ENCODE results near the gene GNB1. TPM values are rescaled to one million over a fixed set of nuclear protein-coding genes. Genes with fewer than 3 reads are reported as not detected.

The GNB1 gene
- total and polyA plus RNA-seq, 10 of the 15 experiments (the other 5 are each of a cell fraction or from before 2014, with no cell fraction given), result 23.0 to 392 (median 93.9) TPM

- no peaks in the 10 kb centered on the region for H3K27me3 ChIP-seq (replicated peaks in 1 of 2; ENCODE audit: control insufficient read depth in 2 of 2, insufficient read depth in 2 of 2, low read length in 1 of 2)
- no peak for TF ChIP-seq BCL11A (IDR thresholded peaks at IDR 0.05; ENCODE audit: low read depth, low read length)
- TF ChIP-seq SUPT20H (IDR thresholded peaks at IDR 0.05; ENCODE audit: borderline replicate concordance, control insufficient read depth, low read depth, low read length), result no peak
- TF ChIP-seq MYC (IDR thresholded peaks at IDR 0.05; ENCODE audit: insufficient read depth, insufficient read length, insufficient replicate concordance, low read length, severe bottlenecking), result no peak
- no peak overlapping the region for H3K9ac ChIP-seq (ENCODE audit: control insufficient read depth, insufficient read depth, low read length)
- H2AFZ ChIP-seq (ENCODE audit: control insufficient read depth, low read depth, low read length), result no peak overlapping the region
- peaks cover 9% of the 10 kb centered on the region for H4K20me1 ChIP-seq (ENCODE audit: control insufficient read depth, insufficient read depth)
- in situ Hi-C loops (cut with MboI), result no loop called here
- intact Hi-C loops (cut with micrococcal nuclease; ENCODE audit: unreplicated experiment), result loop anchor here (5.0 kb wide), 1 partner anchor 82 kb away; no protein-coding TSS in a partner anchor
- ChIA-PET CTCF (no interaction called here), POLR2A (no interaction called here), RAD21 (ENCODE audit: unreplicated experiment) (no interaction called here), SMC1A (ENCODE audit: uncharacterized antibody, unreplicated experiment) (no interaction called here)
- DNase-seq (ENCODE audit: low read depth, low spot score) (no peak), FAIRE-seq (no peak), ATAC-seq (no peak)
- H3K4me1 ChIP-seq (ENCODE audit: control insufficient read depth, insufficient read depth, low read length), result peaks cover 31% of the 10 kb centered on the region
- H3K79me2 ChIP-seq (ENCODE audit: control insufficient read depth, insufficient read depth, low read length), result peaks cover 39% of the 10 kb centered on the region
- H3K36me3 ChIP-seq (ENCODE audit: control insufficient read depth in 2 of 2, insufficient read depth in 2 of 2, low read length in 1 of 2), result peaks cover 12 to 33% of the 10 kb centered on the region in 2 experiments
- WGBS (ENCODE audit: insufficient coverage, insufficient replicate concordance, low lambda C conversion rate, missing lambda C conversion rate), result 80% methylated on average over 5 of the region's 5 CpGs
- no peak overlapping the region for H3K27ac ChIP-seq (ENCODE audit: control insufficient read depth, insufficient read depth)
- no peak overlapping the region for H3K4me3 ChIP-seq
- H3K9me3 ChIP-seq (replicated peaks; ENCODE audit: control insufficient read depth, insufficient read depth, low read length), result no peaks in the 10 kb centered on the region
- no TSS peak for BruUV-seq (replicated peaks)
- no peak overlapping the region for H3K4me2 ChIP-seq (ENCODE audit: control insufficient read depth, insufficient read depth)
These were observed 65.7 kb downstream of the GNB1 start for GRCh38 chr1:1825217-1825616.

GRCh38 chr1:1819762-1820161, 71.1 kb downstream of the GNB1 start:
- no peak for ATAC-seq
- no peak overlapping the region for H3K4me3 ChIP-seq
- WGBS (ENCODE audit: insufficient coverage, insufficient replicate concordance, low lambda C conversion rate, missing lambda C conversion rate), result 89% methylated on average over 6 of the region's 6 CpGs
- no peak overlapping the region for H2AFZ ChIP-seq (ENCODE audit: control insufficient read depth, low read depth, low read length)
- BruUV-seq (replicated peaks), result no TSS peak
- peaks cover 21 to 27% of the 10 kb centered on the region in 2 experiments for H3K36me3 ChIP-seq (ENCODE audit: control insufficient read depth in 2 of 2, insufficient read depth in 2 of 2, low read length in 1 of 2)
- ChIA-PET RAD21 (ENCODE audit: unreplicated experiment) (no interaction called here), CTCF (interaction anchor here (1.0 kb wide), 1 partner anchor 31 kb away, joined by 5 read pairs; no protein-coding TSS in a partner anchor), POLR2A (no interaction called here), SMC1A (ENCODE audit: uncharacterized antibody, unreplicated experiment) (interaction anchor here (1.2 to 1.5 kb wide), 3 partner anchors 9 to 40 kb away, joined by 4 to 5 read pairs (median 4); no protein-coding TSS in a partner anchor)
- in situ Hi-C loops (cut with MboI) (no loop called here), intact Hi-C loops (cut with micrococcal nuclease; ENCODE audit: unreplicated experiment) (no loop called here)
- no peak for FAIRE-seq
- no peaks in the 10 kb centered on the region for H3K9me3 ChIP-seq (replicated peaks; ENCODE audit: control insufficient read depth, insufficient read depth, low read length)
- no peak for DNase-seq (ENCODE audit: low read depth, low spot score)
- H4K20me1 ChIP-seq (ENCODE audit: control insufficient read depth, insufficient read depth), result no peaks in the 10 kb centered on the region; the same call in 1 of the 2 replicates
- no peak overlapping the region for H3K27ac ChIP-seq (ENCODE audit: control insufficient read depth, insufficient read depth)
- H3K79me2 ChIP-seq (ENCODE audit: control insufficient read depth, insufficient read depth, low read length), result peaks cover 4% of the 10 kb centered on the region
- no peaks in the 10 kb centered on the region for H3K27me3 ChIP-seq (replicated peaks in 1 of 2; ENCODE audit: control insufficient read depth in 2 of 2, insufficient read depth in 2 of 2, low read length in 1 of 2)
- H3K4me1 ChIP-seq (ENCODE audit: control insufficient read depth, insufficient read depth, low read length), result no peaks in the 10 kb centered on the region
- no peak overlapping the region for H3K9ac ChIP-seq (ENCODE audit: control insufficient read depth, insufficient read depth, low read length)
- no peak overlapping the region for H3K4me2 ChIP-seq (ENCODE audit: control insufficient read depth, insufficient read depth)
- no peak for TF ChIP-seq REST (IDR thresholded peaks at IDR 0.05; ENCODE audit: low read depth, low read length)
- TF ChIP-seq JUNB (IDR thresholded peaks at IDR 0.05), result no peak
- TF ChIP-seq SMARCA5 (IDR thresholded peaks at IDR 0.05), result no peak
- no peak for TF ChIP-seq STAT3 (IDR thresholded peaks at IDR 0.05; ENCODE audit: low read depth, low read length)
- no peak for TF ChIP-seq SREBF1 (IDR thresholded peaks at IDR 0.05; ENCODE audit: low read length)
- no peak for TF ChIP-seq ATF3 (IDR thresholded peaks at IDR 0.05; ENCODE audit: borderline replicate concordance, extremely low read depth, low read depth, low read length)
- TF ChIP-seq IRF4 (IDR thresholded peaks at IDR 0.05; ENCODE audit: low read depth, low read length), result no peak
- no peak for TF ChIP-seq NRF1 (conservative IDR thresholded peaks at IDR 0.05; ENCODE audit: low read depth, low read length)
- TF ChIP-seq MEF2B (IDR thresholded peaks at IDR 0.05; ENCODE audit: partially characterized antibody, poor library complexity, severe bottlenecking), result no peak
- TF ChIP-seq FOXM1 (IDR thresholded peaks at IDR 0.05; ENCODE audit: low read depth, low read length), result no peak
- no peak for TF ChIP-seq MTA2 (IDR thresholded peaks at IDR 0.05; ENCODE audit: low read depth)
- no peak for TF ChIP-seq RB1 (IDR thresholded peaks at IDR 0.05; ENCODE audit: borderline replicate concordance)
- no peak for TF ChIP-seq STAT1 (conservative IDR thresholded peaks at IDR 0.05)

All from GM12878 (cell line).